Neural progenitor cell (in vitro differentiated cells): Measurements from ENCODE around the gene MTA2.
A peak's percentile ranks its signal among the peaks of the same experiment; 100 is the strongest.

Experiments used
- EZH2 ChIP-seq: fragments of 200-600 bp; sonication (generic); IDR thresholded peaks from 2 replicates; pipeline ENCODE4 v1.6.1; 2017; ENCODE audit warnings: antibody characterized with exemption, mild to moderate bottlenecking, moderate library complexity
- EZH2phosphoT487 ChIP-seq: fragments of 200-600 bp; sonication (generic); IDR thresholded peaks from 2 replicates; pipeline ENCODE4 v1.6.1; 2017; ENCODE audit warnings: antibody characterized with exemption
- TF ChIP-seq, protein P1 (sequence below): fragments of 200-600 bp; sonication (generic); IDR thresholded peaks from 2 replicates; pipeline ENCODE4 v1.5.1; 2017; ENCODE audit warnings: antibody characterized with exemption, mild to moderate bottlenecking

- TF ChIP-seq, protein P1, sequence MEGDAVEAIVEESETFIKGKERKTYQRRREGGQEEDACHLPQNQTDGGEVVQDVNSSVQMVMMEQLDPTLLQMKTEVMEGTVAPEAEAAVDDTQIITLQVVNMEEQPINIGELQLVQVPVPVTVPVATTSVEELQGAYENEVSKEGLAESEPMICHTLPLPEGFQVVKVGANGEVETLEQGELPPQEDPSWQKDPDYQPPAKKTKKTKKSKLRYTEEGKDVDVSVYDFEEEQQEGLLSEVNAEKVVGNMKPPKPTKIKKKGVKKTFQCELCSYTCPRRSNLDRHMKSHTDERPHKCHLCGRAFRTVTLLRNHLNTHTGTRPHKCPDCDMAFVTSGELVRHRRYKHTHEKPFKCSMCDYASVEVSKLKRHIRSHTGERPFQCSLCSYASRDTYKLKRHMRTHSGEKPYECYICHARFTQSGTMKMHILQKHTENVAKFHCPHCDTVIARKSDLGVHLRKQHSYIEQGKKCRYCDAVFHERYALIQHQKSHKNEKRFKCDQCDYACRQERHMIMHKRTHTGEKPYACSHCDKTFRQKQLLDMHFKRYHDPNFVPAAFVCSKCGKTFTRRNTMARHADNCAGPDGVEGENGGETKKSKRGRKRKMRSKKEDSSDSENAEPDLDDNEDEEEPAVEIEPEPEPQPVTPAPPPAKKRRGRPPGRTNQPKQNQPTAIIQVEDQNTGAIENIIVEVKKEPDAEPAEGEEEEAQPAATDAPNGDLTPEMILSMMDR = peak; percentile 4
- TF ChIP-seq EZH2 (no peak), EZH2phosphoT487 (no peak)
Observed at GRCh38 chr11:62645946-62646824, 44.5 kb upstream of the MTA2 start, which contains the start of gene GANAB.
